ENCODE measurements around the gene HSPA1L.

Gene HSPA1L

DNA sequence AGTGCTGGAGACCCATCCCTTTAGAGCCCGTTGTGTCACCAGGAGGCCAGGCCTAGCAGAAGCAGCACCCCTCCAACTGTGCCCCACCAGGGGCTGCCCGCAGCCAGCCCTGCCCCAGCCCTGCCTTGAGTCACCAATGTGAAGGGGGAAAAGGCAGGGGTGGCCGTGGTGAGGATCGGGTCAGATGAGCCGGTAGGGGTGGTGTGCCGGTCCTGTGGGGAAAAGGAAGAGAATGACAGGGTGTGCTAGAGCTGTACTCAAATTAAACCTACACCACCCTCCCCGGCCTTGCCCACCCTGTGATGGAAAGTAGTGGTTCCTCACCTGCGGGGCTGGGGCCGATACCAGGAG is 49.5 kb downstream of the HSPA1L start:
- Histone ChIP-seq H3K27ac (ENCODE audit: low read depth, low read length) (no peak overlapping the region), H3K27me3 (ENCODE audit: control insufficient read depth in 1 of 2, insufficient read depth in 2 of 2, low read length in 2 of 2) (no peaks in the 10 kb centered on the region), H3K4me1 (ENCODE audit: control insufficient read depth in 1 of 2, insufficient read depth in 2 of 2, low read length in 2 of 2) (peaks cover 35 to 45% of the 10 kb centered on the region in 2 donors), H3K36me3 (ENCODE audit: control insufficient read depth in 1 of 2, insufficient read depth in 2 of 2, low read length in 2 of 2) (peaks cover 0 to 14% of the 10 kb centered on the region in 2 donors), H3K9ac (ENCODE audit: low read depth in 1 of 2, low read length in 2 of 2) (peak overlapping the region; percentile 47 to 77), H3K9me3 (ENCODE audit: control insufficient read depth in 1 of 2, low read length in 2 of 2) (no peaks in the 10 kb centered on the region), H3K4me3 (ENCODE audit: low read depth in 1 of 2, low read length in 2 of 2) (peak overlapping the region; percentile 41 to 65)

DNA sequence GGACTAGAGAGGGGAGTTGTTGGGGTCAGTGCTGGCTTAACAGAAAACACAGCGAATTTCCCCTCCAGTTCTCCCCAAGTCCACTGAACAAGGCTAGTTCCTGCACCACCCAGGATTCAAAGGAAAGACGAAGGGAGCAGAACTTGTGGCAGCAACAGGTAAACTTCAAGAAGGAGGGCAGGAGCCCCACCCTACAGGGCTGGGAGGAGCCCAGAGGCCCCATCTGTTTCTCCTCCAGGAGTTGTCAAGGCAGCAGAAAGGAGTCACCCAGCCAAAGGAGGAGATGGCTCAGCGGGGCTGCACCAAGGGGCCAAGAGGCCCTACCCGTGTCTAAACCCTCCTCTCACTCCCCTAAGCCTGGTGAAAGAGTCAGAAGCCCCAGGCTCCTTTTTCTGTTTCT is 50.9 kb downstream of the HSPA1L start:
- Histone ChIP-seq H3K9me3 (ENCODE audit: control insufficient read depth in 1 of 2, low read length in 2 of 2) (no peaks in the 10 kb centered on the region), H3K27me3 (ENCODE audit: control insufficient read depth in 1 of 2, insufficient read depth in 2 of 2, low read length in 2 of 2) (no peaks in the 10 kb centered on the region), H3K27ac (ENCODE audit: low read depth, low read length) (no peak overlapping the region), H3K4me3 (ENCODE audit: low read depth in 1 of 2, low read length in 2 of 2) (no peak overlapping the region), H3K36me3 (ENCODE audit: control insufficient read depth in 1 of 2, insufficient read depth in 2 of 2, low read length in 2 of 2) (peaks cover 0 to 16% of the 10 kb centered on the region in 2 donors), H3K4me1 (ENCODE audit: control insufficient read depth in 1 of 2, insufficient read depth in 2 of 2, low read length in 2 of 2) (peaks cover 41 to 47% of the 10 kb centered on the region in 2 donors), H3K9ac (ENCODE audit: low read depth in 1 of 2, low read length in 2 of 2) (no peak overlapping the region)

DNA sequence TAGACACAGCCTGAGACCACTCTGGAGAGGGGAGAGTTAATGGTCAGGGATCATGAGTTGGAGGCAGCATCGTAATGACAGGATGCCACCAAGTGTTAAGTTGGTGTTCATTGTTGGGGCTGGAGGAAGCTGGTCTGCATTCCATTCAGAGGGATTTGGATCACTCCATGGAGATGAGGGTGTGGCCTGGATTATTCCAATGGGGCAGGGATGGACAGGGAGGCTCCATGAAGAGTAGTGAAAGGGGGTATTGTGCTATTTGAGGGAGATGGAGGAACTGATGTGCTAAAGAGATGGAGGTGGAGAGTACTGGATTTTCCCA is 51.5 kb downstream of the HSPA1L start:
- H3K9ac ChIP-seq (ENCODE audit: low read depth in 1 of 2, low read length in 2 of 2): peak overlapping the region in 1 of 2 donors; percentile 16
- no peaks in the 10 kb centered on the region for H3K27me3 ChIP-seq (ENCODE audit: control insufficient read depth in 1 of 2, insufficient read depth in 2 of 2, low read length in 2 of 2)
- no peak overlapping the region for H3K27ac ChIP-seq (ENCODE audit: low read depth, low read length)

DNA sequence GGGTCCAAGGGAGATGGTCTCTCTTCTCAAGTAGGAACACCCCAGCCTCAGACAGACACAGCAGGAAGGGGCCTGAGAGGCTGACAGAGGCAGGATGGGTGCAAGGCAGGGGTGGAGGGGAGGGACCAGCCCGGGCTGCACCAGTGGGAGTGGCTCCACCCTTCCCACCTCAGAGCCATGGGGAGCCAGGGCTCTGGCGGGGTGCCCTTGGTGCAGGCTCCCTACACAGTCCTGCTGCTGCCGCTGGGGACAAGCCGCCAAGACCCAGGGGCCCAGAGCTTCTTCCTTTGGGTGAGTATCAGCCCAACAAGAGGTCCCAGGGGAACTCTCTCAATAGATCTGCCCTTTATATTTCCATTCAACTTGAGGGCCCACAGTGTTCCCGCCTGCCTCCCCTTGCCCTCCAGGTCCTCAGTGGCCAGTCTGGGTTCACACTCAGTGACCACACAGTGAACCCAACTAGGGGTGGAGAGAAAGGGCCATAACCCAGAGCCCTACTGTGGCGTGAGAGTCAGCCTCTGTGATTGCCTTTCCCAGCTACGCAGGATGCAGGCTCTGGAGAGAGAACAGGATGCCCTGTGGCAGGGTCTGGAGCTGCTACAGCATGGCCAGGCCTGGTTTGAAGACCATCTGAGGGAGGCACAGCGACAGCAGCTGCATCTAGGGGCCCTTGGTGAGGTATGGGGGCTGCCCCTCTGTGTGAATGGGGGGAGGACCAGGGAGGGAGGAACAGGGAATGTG is 52.0 kb downstream of the HSPA1L start:
- peak overlapping the region in 1 of 2 donors; percentile 16 for H3K9ac ChIP-seq (ENCODE audit: low read depth in 1 of 2, low read length in 2 of 2)
- H3K36me3 ChIP-seq (ENCODE audit: control insufficient read depth in 1 of 2, insufficient read depth in 2 of 2, low read length in 2 of 2): peaks cover 0 to 24% of the 10 kb centered on the region in 2 donors
- H3K4me1 ChIP-seq (ENCODE audit: control insufficient read depth in 1 of 2, insufficient read depth in 2 of 2, low read length in 2 of 2): peaks cover 41 to 47% of the 10 kb centered on the region in 2 donors
- H3K4me3 ChIP-seq (ENCODE audit: low read depth in 1 of 2, low read length in 2 of 2): no peak overlapping the region
- H3K27me3 ChIP-seq (ENCODE audit: control insufficient read depth in 1 of 2, insufficient read depth in 2 of 2, low read length in 2 of 2): no peaks in the 10 kb centered on the region
- H3K9me3 ChIP-seq (ENCODE audit: control insufficient read depth in 1 of 2, low read length in 2 of 2): no peaks in the 10 kb centered on the region
- no peak overlapping the region for H3K27ac ChIP-seq (ENCODE audit: low read depth, low read length)

More for the DNA sequence above, 51.5 kb downstream of the HSPA1L start:
- Histone ChIP-seq H3K4me3 (ENCODE audit: low read depth in 1 of 2, low read length in 2 of 2) (no peak overlapping the region), H3K4me1 (ENCODE audit: control insufficient read depth in 1 of 2, insufficient read depth in 2 of 2, low read length in 2 of 2) (peaks cover 41 to 47% of the 10 kb centered on the region in 2 donors), H3K9me3 (ENCODE audit: control insufficient read depth in 1 of 2, low read length in 2 of 2) (no peaks in the 10 kb centered on the region), H3K36me3 (ENCODE audit: control insufficient read depth in 1 of 2, insufficient read depth in 2 of 2, low read length in 2 of 2) (peaks cover 0 to 20% of the 10 kb centered on the region in 2 donors)

DNA sequence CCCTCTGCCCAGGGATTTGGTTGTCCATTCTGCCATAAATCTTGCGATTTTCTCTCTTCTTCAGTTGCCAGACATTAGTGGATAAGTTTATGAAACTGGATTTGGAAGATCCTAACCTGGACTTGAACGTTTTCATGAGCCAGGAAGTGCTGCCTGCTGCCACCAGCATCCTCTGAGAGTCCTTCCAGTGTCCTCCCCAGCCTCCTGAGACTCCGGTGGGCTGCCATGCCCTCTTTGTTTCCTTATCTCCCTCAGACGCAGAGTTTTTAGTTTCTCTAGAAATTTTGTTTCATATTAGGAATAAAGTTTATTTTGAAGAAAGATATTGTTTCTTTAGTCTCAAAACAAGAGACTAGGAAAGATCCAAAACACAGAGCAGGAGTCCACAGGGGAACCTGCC is 52.7 kb downstream of the HSPA1L start, which contains the start of gene SAPCD1:
Gene SAPCD1, plus strand, starts transcription at position 301 of the 400 bp plus-strand sequence. CDS start 399 bp downstream, outside the sequence.
- H3K9ac ChIP-seq (ENCODE audit: low read depth in 1 of 2, low read length in 2 of 2): peak within 1 kb of the TSS; percentile 33 to 35
- H3K27me3 ChIP-seq (ENCODE audit: control insufficient read depth in 1 of 2, insufficient read depth in 2 of 2, low read length in 2 of 2): no peaks in the 10 kb centered on the region
- peaks cover 0 to 24% of the 10 kb centered on the region in 2 donors for H3K36me3 ChIP-seq (ENCODE audit: control insufficient read depth in 1 of 2, insufficient read depth in 2 of 2, low read length in 2 of 2)
- no peaks in the 10 kb centered on the region for H3K9me3 ChIP-seq (ENCODE audit: control insufficient read depth in 1 of 2, low read length in 2 of 2)
- peaks cover 41 to 47% of the 10 kb centered on the region in 2 donors for H3K4me1 ChIP-seq (ENCODE audit: control insufficient read depth in 1 of 2, insufficient read depth in 2 of 2, low read length in 2 of 2)
- no peak within 1 kb of the TSS for H3K27ac ChIP-seq (ENCODE audit: low read depth, low read length)
- H3K4me3 ChIP-seq (ENCODE audit: low read depth in 1 of 2, low read length in 2 of 2): no peak within 1 kb of the TSS

DNA sequence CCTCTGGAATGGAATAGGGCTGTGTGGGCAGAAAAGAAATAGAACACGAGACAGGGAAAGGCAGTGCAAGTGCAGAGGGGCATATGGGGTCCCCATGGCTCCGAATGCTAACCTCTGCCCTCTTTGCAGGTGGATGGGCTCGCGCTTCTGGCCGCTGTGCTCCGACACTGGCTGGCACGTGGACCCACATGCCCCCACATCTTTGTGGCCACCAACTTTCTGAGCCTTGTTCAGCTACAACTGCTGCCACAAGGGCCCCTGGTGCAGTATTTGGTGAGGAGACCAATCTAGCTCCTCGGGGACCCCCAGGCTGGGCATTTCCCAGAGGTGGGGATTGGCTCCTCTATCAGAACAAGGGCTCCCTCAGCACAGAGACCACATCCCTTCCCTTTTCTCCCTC is 53.7 kb downstream of the HSPA1L start:
- Histone ChIP-seq H3K4me1 (ENCODE audit: control insufficient read depth in 1 of 2, insufficient read depth in 2 of 2, low read length in 2 of 2) (peaks cover 37 to 40% of the 10 kb centered on the region in 2 donors), H3K4me3 (ENCODE audit: low read depth in 1 of 2, low read length in 2 of 2) (no peak overlapping the region), H3K27ac (ENCODE audit: low read depth, low read length) (no peak overlapping the region), H3K36me3 (ENCODE audit: control insufficient read depth in 1 of 2, insufficient read depth in 2 of 2, low read length in 2 of 2) (peaks cover 0 to 24% of the 10 kb centered on the region in 2 donors), H3K9ac (ENCODE audit: low read depth in 1 of 2, low read length in 2 of 2) (peak overlapping the region; percentile 33 to 35), H3K27me3 (ENCODE audit: control insufficient read depth in 1 of 2, insufficient read depth in 2 of 2, low read length in 2 of 2) (no peaks in the 10 kb centered on the region), H3K9me3 (ENCODE audit: control insufficient read depth in 1 of 2, low read length in 2 of 2) (no peaks in the 10 kb centered on the region)

DNA sequence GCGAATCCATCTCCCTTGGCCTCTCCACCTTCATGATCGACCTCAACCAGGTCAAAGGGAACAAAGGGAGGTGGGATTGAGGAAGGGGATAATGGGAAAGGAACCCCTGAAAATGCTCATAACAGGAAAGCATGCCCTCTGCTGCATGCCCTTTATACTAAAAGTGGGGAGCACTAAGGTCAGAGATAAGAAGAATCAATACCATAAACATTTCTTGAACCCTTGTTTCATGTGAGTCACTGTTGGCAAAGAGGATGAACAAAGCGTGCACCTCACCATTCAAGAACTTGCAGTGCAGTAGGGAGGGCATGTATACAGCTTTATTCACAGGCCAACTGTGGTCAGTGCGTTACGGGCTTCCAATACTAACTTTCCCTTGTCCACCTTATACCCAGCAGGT is 54.3 kb downstream of the HSPA1L start:
- H3K27ac ChIP-seq (ENCODE audit: low read depth, low read length): no peak overlapping the region
- H3K4me3 ChIP-seq (ENCODE audit: low read depth in 1 of 2, low read length in 2 of 2): no peak overlapping the region
- H3K27me3 ChIP-seq (ENCODE audit: control insufficient read depth in 1 of 2, insufficient read depth in 2 of 2, low read length in 2 of 2): no peaks in the 10 kb centered on the region
- peaks cover 0 to 24% of the 10 kb centered on the region in 2 donors for H3K36me3 ChIP-seq (ENCODE audit: control insufficient read depth in 1 of 2, insufficient read depth in 2 of 2, low read length in 2 of 2)
- H3K4me1 ChIP-seq (ENCODE audit: control insufficient read depth in 1 of 2, insufficient read depth in 2 of 2, low read length in 2 of 2): peaks cover 34 to 37% of the 10 kb centered on the region in 2 donors
- H3K9me3 ChIP-seq (ENCODE audit: control insufficient read depth in 1 of 2, low read length in 2 of 2): no peaks in the 10 kb centered on the region
- H3K9ac ChIP-seq (ENCODE audit: low read depth in 1 of 2, low read length in 2 of 2): peak overlapping the region; percentile 33 to 35

Measured in duodenal mucosa (tissue), 2 donors.